ENCODE data around the gene EHMT2. TPM values are rescaled to one million over a fixed set of nuclear protein-coding genes. Genes with fewer than 3 reads are reported as not detected.
"Not testable (repeated sequence)": the region's sequence is repeated elsewhere in the genome, so short reads cannot be mapped to it uniquely, and the experiment has no call there.

Gene EHMT2
- total RNA-seq, 1 experiment from 2014 or later, result 98.5 TPM

DNA sequence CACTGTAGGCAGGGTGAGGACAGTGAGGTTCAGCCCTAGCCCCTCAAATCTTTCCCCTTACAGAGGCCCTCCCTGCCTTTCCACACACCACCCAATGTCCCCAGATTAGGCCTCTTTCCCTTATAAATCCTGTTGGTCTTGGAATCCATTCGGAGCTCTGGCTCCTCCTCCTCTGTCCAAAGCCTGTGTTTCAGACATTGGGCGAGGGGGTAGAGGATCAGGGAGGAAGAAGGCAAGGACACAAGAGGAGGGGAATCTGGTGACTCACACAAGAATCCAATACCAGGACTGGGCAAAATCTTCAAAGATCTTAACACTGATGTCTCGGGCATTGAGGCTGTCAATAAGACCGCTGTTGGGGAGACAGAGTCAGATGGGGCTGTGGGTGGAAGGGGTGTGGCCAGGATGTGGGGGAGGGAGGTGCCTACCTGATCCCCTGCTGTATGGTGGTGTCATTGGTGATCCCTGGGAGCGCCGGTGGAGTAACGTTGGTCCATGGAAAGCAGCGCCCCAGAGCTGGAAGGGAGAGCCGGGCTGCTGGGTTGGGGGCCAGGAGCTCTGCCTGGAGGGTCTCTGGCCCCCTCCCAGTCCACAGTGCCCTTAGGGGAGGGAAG, 26.3 kb downstream of the EHMT2 start:
- DNase-seq (ENCODE audit: low spot score), result no peak

DNA sequence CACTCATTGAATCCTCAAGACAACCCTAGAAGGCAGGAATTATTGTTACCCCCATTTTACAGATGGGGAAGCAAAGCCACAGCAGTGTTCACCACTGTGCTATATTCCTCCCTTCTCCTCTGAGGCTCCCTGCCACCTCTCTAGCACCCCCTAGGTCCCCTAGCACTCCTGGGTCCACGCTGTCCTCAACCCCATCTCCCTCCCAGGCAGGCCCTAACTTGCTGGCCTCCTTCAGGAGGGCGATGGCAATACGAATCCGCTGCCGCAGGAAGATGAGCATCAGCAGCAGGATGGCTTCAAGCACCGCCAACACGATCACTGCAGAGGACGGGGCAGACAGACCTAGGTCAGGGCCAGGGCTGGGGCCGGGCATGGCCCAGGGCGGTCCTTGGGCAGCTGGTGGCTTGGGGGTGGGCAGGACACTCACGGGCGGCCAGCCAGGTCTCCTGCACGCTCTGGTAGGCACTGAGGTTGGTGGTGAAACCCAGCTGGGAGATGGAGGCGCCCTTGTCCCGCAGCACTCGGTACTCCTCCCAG, 27.0 kb downstream of the EHMT2 start:
- no peak for DNase-seq (ENCODE audit: low spot score)

DNA sequence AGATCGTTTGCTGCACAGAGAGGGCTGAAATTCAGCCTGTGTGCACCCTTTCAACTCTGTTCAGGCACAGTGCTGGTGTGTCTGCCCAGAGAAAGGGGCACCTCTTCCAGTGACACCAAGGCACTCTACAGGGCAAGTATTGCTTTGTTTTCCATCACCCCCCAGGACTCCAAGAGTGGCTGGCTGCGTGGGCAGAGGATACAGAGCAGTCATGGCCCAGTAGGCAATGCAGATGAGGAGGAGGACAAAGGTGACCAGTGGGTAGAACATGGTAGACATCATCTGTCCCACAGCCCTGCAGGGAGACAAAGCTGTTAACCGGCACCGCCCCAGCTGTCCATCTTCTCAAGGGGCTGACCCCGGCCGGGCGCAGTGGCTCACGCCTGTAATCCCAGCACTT, 28.2 kb downstream of the EHMT2 start:
- DNase-seq (ENCODE audit: low spot score), result no peak

DNA sequence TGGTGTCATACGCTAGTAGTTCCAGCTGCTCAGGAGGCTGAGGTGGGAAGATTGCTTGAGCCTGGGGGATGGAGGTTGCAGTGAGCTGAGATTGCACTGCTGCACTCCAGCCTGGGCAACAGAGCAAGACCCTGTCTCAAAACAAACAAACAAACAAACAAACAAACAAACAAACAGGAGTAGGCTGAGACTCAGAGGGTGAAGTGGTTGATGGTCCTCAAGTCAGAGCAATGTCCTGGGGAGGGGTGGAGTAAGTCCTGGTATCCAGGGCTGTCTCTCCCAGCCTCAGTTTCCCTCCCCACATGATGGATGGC, 28.9 kb downstream of the EHMT2 start:
- not testable (repeated sequence) for DNase-seq (ENCODE audit: low spot score)

DNA sequence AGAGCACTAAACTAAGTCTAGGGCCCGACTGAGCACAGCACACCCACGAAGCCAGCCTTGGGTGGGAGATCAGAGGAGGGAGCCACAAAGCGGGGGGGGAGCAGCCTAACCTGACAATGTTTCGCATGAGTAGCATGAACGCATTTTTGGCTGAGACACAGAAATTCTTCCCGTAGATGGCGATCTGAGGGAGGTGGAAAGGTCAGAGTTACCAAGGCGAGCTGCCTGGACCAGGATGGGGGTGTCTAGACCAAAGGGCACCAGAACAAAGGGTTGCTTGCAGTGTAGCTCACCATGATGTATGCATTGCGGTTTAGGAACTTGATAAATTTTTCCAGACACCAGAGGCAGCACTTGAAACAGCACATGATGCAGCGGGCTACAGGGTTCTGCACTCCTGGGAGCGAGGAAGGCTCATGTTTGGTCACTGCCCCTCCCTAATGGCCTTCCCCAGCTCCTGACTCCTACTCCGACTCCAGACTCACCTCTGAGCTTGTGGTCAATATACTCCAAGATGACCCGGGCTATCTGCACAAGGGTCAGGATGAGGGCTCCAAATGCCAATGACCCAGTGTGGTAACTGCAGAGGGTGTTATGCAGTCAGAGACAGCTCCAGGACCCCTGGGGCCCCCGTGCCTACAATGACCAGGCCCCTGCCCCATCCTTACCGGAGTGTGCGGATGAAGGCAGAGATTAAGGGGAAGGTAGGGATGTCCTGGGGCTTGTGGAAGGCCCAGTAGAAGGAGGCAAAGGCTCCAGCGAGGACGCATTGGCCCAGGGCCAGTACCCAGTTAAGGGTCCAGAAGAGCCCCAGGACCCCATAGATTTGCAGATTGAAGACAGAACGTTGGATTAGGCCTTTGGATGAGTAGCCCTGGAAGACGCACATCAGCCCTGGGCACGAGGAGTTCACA, 32.0 kb downstream of the EHMT2 start:
- no peak for DNase-seq (ENCODE audit: low spot score)

DNA sequence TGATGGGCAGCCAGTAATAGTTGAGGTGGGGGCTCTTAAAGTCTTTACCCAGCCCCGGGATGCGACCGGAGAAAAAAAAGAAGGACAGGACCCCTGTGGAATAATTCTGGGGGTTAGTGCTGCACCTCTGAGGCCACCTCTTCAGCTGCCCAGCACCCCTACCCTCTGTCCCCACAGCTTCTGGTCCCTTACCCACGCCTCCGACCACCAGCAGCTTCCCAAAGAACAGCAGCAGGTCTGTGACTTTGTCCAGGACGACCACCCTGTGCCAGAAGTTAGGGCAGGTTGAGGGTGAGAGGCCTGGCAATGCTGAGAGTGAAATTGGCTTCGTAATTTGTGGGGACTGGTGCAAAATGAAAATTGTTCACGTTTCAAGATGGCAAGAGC, 32.7 kb downstream of the EHMT2 start:
- DNase-seq (ENCODE audit: low spot score), result no peak

DNA sequence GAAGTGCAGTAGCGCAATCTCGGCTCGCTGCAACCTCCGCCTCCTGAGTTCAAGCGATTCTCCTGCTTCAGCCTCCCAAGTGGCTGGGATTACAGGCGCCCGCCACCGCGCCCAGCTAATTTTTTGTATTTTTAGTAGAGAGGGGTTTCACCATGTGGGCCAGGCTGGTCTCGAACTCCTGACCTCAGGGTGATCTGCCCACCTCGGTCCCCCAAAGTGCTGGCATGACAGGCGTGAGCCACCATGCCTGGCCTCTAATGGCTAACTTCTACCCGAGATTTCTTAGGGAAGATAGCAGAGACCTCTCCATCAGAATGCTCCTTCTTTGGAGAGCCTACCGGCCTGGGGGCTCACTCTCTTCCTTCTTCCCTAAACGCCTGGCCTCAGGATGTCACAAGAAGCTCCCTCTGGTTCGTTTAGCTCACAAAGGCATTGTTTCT, 33.4 kb downstream of the EHMT2 start:
- not testable (repeated sequence) for DNase-seq (ENCODE audit: low spot score)

DNA sequence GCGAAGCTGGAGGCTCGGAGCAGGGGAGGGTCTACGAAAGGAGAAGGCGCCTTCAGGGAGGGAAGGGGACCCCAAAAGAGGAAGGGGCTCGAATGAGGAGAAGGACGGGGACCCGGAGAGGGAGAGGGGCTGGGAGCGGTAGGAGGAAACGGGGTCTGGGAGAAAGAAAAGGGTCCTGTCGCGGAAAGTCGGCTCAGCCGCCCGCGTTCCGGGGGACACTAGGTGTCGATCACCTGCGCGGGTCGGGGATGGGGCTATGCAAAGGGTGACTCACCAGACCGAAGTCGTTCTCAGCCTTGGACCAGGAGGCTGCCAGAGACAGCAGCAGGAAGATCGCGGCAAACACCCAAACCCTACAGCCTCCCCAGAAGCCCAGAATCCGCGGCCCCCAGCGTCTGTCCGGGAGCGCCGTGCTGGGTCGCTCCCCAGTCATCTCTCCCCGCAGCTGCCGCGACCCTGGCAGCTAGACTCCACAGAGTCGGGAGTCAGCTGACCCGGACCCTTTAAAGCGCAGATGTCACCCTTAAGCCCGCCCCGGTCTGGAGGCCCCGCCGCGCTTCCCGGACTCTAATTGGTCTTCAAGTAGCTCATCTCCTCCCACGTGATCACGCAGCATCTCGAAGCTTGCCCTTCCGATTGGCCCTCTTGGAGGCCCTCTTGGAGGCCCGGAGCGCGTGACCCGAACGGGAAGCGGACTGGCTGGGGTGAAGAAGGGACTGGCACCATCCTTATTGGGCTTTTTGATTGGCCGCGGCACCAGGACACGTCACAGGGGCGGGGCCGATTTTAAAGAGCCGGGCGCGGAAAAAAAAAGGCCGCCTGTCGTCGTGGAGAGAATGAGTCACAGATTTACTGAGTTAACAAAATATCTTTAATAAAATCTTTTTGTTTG, 34.9 kb downstream of the EHMT2 start, which contains the start of gene NEU1:
NEU1 (minus strand) TSS at position 478 of the 892 bp plus-strand sequence; CDS start at position 433, 45 bp downstream.
- peak; percentile 99 for DNase-seq (ENCODE audit: low spot score)

DNA sequence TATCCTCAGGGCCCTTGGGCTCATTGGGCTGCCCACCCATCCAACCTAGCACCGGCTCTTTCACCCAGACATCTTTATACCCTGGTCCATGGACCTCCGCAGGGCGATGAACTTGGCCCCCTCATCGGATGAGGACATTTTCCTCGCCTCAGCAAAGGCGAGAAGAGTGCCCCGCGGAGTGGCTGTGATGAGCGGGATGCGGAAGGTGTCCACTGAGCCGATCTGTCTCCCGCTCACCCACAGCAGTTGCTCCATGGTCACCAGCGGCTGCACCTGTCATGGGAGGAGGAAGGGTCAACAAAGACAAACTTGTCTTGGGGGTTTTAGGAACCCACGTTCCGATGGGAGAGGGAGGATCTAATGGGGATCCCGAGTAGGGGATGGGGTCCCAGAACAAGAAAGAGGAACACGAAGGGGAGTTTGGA, 35.6 kb downstream of the EHMT2 start:
- no peak for DNase-seq (ENCODE audit: low spot score)

DNA sequence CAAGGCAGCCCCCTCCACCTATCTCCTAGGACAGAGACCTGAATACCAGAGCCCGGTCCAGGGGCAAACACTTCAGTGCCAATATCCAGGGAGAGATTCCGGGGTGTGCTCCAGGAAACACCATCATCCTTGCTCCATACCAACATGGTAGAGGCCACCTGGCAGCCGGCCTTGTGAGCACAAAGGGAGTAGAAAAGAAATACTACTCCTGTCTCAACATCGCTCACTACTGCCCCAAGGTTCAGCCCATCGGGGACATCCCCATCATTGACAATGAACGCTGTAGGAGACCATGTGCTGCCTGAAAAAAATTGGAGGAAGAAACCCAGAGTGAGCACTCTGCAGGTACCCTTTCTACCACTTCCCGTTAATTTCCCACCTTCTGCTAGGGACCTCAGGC, 36.3 kb downstream of the EHMT2 start:
- DNase-seq (ENCODE audit: low spot score), result no peak

DNA sequence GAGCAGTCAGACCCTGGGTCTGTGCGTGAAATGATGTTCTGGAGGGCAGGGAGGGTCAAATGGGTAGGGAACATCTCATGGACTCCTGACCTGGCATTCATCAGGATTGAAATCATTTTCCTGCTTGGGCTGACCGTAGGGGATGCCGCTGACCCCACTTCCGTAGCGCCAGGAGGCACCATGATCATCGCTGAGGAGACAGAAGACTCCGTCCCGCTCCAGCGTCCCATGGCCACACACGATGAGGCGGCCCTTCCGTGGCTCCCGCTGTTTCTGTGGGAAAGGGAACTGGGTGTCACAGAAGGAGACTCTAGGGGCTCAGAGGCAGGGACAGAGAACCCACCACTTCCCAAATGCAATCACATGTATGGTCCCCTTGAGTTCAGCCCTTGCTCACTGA, 37.1 kb downstream of the EHMT2 start:
- no peak for DNase-seq (ENCODE audit: low spot score)

DNA sequence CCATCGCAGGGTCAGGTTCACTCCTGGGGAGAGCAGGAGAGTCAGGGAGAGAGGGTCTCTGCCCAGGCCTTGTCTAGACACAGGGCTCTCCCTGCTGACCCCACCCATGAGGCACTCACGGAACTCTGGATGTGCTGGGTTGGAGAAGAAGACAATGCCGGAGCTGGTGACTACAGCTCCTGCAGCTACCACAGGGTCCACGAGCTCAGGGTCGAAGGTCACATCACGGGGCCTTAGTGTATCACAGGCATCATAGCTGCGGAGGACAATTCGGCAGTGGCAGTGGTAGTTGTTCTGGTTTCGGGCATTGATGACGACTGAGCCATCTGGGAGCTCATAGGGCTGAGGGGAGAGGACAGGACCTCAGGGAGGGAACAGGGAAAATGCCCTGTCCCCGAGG, 37.6 kb downstream of the EHMT2 start:
- DNase-seq (ENCODE audit: low spot score), result no peak

DNA sequence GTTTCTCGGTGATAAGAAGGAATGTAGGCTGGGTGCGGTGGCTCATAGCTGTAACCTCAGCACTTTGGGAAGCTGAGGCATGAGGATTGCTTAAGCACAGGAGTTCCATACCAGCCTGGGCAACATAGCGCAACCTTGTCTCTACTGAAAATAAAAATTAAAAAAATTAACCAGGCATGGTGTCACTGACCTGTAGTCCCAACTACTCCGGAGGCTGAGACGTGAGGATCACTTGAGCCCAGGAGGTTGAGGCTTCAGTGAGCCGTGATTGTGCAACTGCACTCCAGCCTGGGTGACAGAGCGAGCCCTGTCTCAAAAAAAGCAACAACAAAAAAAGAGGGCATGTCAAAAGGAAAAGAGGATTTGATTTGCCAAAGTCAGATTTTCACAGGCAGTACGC, 38.8 kb downstream of the EHMT2 start:
- DNase-seq (ENCODE audit: low spot score), result no peak

DNA sequence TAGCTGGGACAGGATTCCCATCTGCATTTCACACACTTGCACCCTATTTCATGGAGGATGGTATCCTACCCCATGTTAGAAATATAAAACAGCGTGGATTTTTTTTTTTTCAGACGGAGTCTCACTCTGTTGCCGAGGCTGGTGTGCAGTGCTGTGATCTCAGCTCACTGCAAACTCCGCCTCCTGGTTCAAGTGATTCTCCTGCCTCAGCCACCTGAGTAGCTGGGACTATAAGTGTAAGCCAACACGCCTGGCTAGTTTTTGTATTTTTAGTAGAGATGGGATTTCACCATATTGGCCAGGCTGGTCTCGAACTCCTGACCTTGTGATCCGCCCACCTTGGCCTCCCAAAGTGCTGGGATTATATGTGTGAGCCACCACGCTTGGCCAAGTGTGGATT, 39.7 kb downstream of the EHMT2 start:
- DNase-seq (ENCODE audit: low spot score), result not testable (repeated sequence)

DNA sequence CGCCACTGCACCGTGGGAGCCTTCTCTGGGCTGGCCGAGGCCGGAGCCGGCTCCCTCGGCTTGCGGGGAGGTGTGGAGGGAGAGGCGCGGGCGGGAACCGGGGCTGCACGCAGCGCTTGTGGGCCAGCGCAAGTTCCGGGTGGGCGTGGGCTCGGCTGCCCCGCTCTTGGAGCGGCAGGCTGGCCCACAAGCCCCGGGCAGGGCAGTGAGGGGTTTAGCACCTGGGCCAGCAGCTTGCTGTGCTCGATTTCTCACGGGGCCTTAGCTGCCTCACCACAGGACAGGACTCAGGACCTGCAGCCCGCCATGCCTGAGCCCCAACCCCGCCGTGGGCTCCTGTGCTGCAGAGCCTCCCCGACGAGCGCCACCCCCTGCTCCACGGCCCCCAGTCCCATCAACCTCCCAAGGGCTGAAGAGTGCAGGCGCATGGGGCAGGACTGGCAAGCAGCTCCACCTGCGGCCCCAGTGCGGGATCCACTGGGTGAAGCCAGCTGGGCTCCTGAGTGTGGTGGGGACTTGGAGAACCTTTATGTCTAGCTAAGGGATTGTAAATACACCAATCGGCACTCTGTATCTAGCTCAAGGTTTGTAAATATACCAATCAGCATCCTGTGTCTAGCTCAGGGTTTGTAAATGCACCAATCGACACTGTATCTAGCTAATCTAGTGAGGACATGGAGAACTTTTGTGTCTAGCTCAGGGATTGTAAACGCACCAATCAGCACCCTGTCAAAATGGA, 45.3 kb downstream of the EHMT2 start:
- DNase-seq (ENCODE audit: low spot score), result not testable (repeated sequence)

DNA sequence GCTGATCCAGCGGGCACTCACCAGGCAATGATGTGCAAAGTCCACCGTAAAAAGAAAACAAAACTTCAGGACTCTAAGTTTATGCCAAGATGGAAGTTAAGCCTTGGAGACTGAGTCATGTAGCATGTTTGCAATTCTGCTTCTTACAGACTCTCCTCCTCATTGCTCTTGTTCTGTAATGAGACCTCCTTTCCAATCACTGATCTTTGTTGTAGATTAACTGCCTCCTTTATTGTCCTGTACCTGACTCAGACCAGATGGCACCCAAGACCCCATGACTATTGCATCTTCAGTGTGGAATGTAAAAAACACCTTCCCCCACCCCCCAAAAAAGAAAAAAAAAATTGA, 46.0 kb downstream of the EHMT2 start:
- DNase-seq (ENCODE audit: low spot score), result no peak

DNA sequence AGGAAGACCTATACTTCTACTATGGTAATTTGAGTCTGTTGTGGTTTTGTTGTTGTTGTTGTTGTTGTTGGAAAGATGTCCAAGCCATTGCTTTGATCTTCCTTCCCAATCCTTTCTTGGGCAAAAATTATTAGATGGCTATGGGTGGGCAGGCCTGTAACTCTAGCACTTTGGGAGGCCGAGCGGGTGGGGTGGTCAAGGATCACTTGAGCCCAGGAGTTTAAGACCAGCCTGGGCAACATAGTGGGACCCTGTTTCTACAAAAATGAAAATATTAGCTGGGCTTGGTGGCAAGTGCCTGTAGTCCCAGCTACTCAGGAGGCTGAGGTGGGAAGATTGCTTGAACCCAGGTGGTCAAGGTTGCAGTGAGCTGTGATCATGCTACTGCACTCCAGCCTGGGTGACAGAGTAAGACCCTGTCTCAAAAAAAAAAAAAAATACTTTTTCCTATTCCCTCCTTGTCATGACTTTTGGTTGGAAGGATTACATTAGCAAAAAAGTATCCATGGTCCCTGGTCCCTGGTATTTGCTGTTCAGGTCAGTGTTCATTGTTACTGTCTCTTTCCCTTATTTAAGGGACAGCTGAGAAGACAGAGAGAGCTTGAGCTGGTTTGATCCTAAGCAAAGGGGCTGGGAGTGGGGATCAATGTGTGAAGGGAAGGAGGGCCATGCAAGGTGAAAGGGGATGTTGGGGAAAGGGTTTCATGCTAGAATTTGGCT, 46.6 kb downstream of the EHMT2 start:
- no peak for DNase-seq (ENCODE audit: low spot score)

DNA sequence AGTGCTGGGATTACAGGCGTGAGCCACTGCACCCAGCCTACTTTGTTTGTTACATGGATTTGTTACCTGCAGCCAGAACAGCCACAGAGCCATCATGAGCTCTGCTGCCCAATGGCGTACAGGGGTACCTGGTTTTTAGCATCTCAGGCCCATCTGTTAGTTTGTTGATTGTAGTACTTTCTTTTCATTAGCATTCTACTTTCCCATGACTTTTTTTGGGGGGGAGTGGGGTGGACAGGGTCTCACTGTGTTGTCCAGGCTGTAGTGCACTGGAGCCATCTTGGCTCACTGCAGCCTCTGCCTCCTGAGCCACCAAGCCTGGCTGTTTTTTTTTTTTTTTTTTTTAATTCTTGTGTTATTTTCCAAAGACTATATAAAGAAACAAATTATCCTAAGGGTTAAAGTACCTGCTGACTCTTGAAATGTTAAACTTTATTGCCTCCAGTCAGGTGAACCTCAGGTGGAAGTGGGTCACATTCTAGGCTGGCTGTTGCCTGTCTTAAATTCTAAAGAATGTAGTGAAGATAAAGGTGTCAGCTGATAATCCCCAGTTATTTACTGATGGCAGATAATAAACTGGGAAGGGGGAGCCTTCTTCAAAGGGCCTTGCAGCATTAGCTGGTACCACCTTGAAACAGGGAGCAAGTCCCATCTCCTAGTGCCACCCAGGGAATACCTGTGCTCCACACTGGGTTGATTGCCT, 50.1 kb downstream of the EHMT2 start:
- DNase-seq (ENCODE audit: low spot score), result no peak

DNA sequence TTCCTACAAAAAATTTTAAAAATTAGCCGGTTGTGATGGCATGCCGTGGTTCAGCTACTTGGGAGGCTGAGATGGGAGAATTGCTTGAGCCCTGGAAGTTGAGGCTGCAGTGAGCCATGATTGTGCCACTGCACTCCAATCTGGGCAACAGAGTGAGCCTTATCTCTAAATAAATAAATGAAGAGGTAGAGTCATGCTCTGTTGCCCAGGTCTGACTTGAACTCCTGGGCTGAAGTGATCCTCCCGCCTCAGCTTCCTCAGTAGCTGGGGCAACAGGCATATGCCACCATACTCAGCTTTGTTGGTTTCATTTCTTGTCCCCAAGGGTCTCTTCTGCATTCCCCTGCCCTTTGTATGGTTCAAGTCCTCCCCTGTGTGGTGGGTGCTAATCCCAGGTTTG, 53.0 kb downstream of the EHMT2 start:
- no peak for DNase-seq (ENCODE audit: low spot score)

DNA sequence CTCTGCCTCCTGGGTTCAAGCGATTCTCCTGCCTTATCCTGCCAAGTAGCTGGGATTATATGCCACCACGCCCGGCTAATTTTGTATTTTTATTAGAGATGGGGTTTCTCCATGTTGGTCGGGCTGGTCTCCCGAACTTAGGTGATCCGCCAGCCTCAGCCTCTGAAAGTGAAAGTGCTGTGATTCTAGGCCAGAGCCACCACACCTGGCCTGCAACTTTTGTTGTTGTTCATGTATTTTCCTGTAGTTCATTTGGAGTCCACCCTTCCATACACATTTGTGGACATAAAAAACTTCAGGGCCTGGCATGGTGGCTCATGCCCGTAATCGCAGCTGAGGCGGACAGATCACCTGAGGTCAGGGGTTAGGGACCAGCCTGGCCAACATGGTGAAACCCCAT, 55.4 kb downstream of the EHMT2 start:
- no peak for DNase-seq (ENCODE audit: low spot score)

Data from HT-29 (cell line).